Measurements from ENCODE around the gene EFNA5.

Gene EFNA5

GRCh38 chr5:107395632-107396350 is 274.9 kb downstream of the EFNA5 start:
- no peak for DNase-seq (ENCODE audit: low spot score)

- no peak for DNase-seq (ENCODE audit: low spot score)
Observed at GRCh38 chr5:107393851-107394250, 276.9 kb downstream of the EFNA5 start.

- no peak for DNase-seq (ENCODE audit: low spot score)
Observed at GRCh38 chr5:107391787-107392186, 278.9 kb downstream of the EFNA5 start.

- DNase-seq (ENCODE audit: low spot score), result no peak
Observed at GRCh38 chr5:107389775-107390148, 281.0 kb downstream of the EFNA5 start.

- DNase-seq (ENCODE audit: low spot score), result no peak
Observed at GRCh38 chr5:107389130-107389774, 281.5 kb downstream of the EFNA5 start.

GRCh38 chr5:107388141-107388861 is 282.4 kb downstream of the EFNA5 start:
- DNase-seq (ENCODE audit: low spot score), result no peak

GRCh38 chr5:107387526-107388140 is 283.1 kb downstream of the EFNA5 start:
- DNase-seq (ENCODE audit: low spot score), result no peak

- no peak for DNase-seq (ENCODE audit: low spot score)
Observed at GRCh38 chr5:107385708-107386107, 285.0 kb downstream of the EFNA5 start.

- DNase-seq (ENCODE audit: low spot score), result no peak
Observed at GRCh38 chr5:107384256-107384655, 286.5 kb downstream of the EFNA5 start.

- DNase-seq (ENCODE audit: low spot score), result no peak
Observed at GRCh38 chr5:107383414-107383813, 287.3 kb downstream of the EFNA5 start.

- no peak for DNase-seq (ENCODE audit: low spot score)
Observed at GRCh38 chr5:107381189-107381856, 289.4 kb downstream of the EFNA5 start.

GRCh38 chr5:107380654-107381053 is 290.1 kb downstream of the EFNA5 start:
- no peak for DNase-seq (ENCODE audit: low spot score)

GRCh38 chr5:107378218-107378899 is 292.4 kb downstream of the EFNA5 start:
- DNase-seq (ENCODE audit: low spot score), result no peak

- DNase-seq (ENCODE audit: low spot score), result no peak
Observed at GRCh38 chr5:107377277-107377609, 293.5 kb downstream of the EFNA5 start.

GRCh38 chr5:107376546-107377276 is 294.0 kb downstream of the EFNA5 start:
- DNase-seq (ENCODE audit: low spot score), result no peak

- DNase-seq (ENCODE audit: low spot score), result no peak
Observed at GRCh38 chr5:107373549-107374263, 297.0 kb downstream of the EFNA5 start.

- no peak for DNase-seq (ENCODE audit: low spot score)
Observed at GRCh38 chr5:107372723-107373450, 297.9 kb downstream of the EFNA5 start.

- DNase-seq (ENCODE audit: low spot score), result no peak
Observed at GRCh38 chr5:107370396-107370968, 300.3 kb downstream of the EFNA5 start.

- no peak for DNase-seq (ENCODE audit: low spot score)
Observed at GRCh38 chr5:107369622-107370021, 301.1 kb downstream of the EFNA5 start.

Data from pons (tissue), 1 donor.